Neural cell (in vitro differentiated cells): ENCODE measurements around the gene ASB14. TPM values are rescaled to one million over a fixed set of nuclear protein-coding genes. Genes with fewer than 3 reads are reported as not detected.

ENCODE experiments used
- H2AFZ ChIP-seq: fragments of 200-600, 300-800 bp; sonication (generic), shearing (Covaris generic); 2 replicates; pipeline ENCODE4 v1.6.0; 2014; ENCODE audit warnings: low read depth, mild to moderate bottlenecking, antibody characterized with exemption, low read length, moderate library complexity
- H3F3A ChIP-seq: fragments of 200-600 bp; shearing (Covaris generic); 2 replicates; pipeline ENCODE4 v1.6.1; 2016; ENCODE audit warnings: mild to moderate bottlenecking, moderate library complexity, mixed read lengths, antibody characterized with exemption, low read length; ENCODE audit not compliant: insufficient read depth, poor library complexity, severe bottlenecking
- H3K27ac ChIP-seq: fragments of 200-600, 300-800 bp; sonication (generic), shearing (Covaris generic); 2 replicates; pipeline ENCODE4 v1.5.1; 2014; ENCODE audit warnings: mild to moderate bottlenecking, low read length, moderate library complexity
- H3K27me3 ChIP-seq: fragments of 300-800, 200-600 bp; sonication (generic), shearing (Covaris generic); 2 replicates; pipeline ENCODE4 v1.6.0; 2014; ENCODE audit warnings: mild to moderate bottlenecking, low read depth, low read length, moderate library complexity; ENCODE audit not compliant: insufficient read depth
- H3K36me3 ChIP-seq: fragments of 300-800, 200-600 bp; sonication (generic), shearing (Covaris generic); 2 replicates; pipeline ENCODE4 v1.5.1; 2014; ENCODE audit warnings: mild to moderate bottlenecking, antibody characterized with exemption, low read length, moderate library complexity; ENCODE audit not compliant: insufficient read depth
- H3K4me2 ChIP-seq: fragments of 300-800, 200-600 bp; sonication (generic), shearing (Covaris generic); 2 replicates; pipeline ENCODE4 v1.6.0; 2014; ENCODE audit warnings: mild to moderate bottlenecking, low read length
- H3K4me3 ChIP-seq: fragments of 300-800, 200-600 bp; sonication (generic), shearing (Covaris generic); 2 replicates; pipeline ENCODE4 v1.5.1; 2014; ENCODE audit warnings: mild to moderate bottlenecking, low read length, moderate library complexity
- H3K79me2 ChIP-seq: fragments of 200-600 bp; shearing (Covaris generic); replicated peaks from 2 replicates; pipeline ENCODE4 v1.6.0; 2014; ENCODE audit warnings: mild to moderate bottlenecking, low read length, moderate library complexity; ENCODE audit not compliant: insufficient read depth
- H3K9ac ChIP-seq: fragments of 300-800, 200-600 bp; sonication (generic), shearing (Covaris generic); 2 replicates; pipeline ENCODE4 v1.6.1; 2016; ENCODE audit warnings: mild to moderate bottlenecking, low read length, mixed read lengths
- H3K9me2 ChIP-seq: fragments of 200-600 bp; shearing (Covaris generic); 2 replicates; pipeline ENCODE4 v1.6.1; 2016; ENCODE audit warnings: mild to moderate bottlenecking, low read length, mixed read lengths; ENCODE audit not compliant: insufficient read depth
- H3K9me3 ChIP-seq: fragments of 200-600, 300-800 bp; sonication (generic), shearing (Covaris generic); 2 replicates; pipeline ENCODE4 v1.6.1; 2016; ENCODE audit warnings: mild to moderate bottlenecking, mixed run types, low read length, moderate library complexity, mixed read lengths
- H4K20me1 ChIP-seq: fragments of 200-600 bp; shearing (Covaris generic); 2 replicates; pipeline ENCODE4 v1.6.1; 2016; ENCODE audit warnings: mild to moderate bottlenecking, mixed run types; ENCODE audit not compliant: insufficient read depth
- CTCF ChIP-seq: fragments of 450-650 bp; IDR thresholded peaks from 2 replicates; pipeline ENCODE4 v1.5.1; 2014; ENCODE audit warnings: antibody characterized with exemption, mild to moderate bottlenecking, moderate library complexity; ENCODE audit not compliant: poor library complexity, severe bottlenecking
- EP300 ChIP-seq: fragments of 450-650 bp; conservative IDR thresholded peaks from 2 replicates; pipeline ENCODE4 v1.6.1; 2014; ENCODE audit warnings: antibody characterized with exemption, mild to moderate bottlenecking, moderate library complexity; ENCODE audit not compliant: poor library complexity, severe bottlenecking
- EZH2 ChIP-seq: fragments of 200-600, 300-800 bp; shearing (Covaris generic), sonication (generic); IDR thresholded peaks from 2 replicates; pipeline ENCODE4 v1.6.1; 2014; ENCODE audit warnings: antibody characterized with exemption, low read length, borderline replicate concordance, mild to moderate bottlenecking; ENCODE audit not compliant: insufficient read depth, poor library complexity, severe bottlenecking
- MXI1 ChIP-seq: fragments of 450-650 bp; conservative IDR thresholded peaks from 2 replicates; pipeline ENCODE4 v1.6.1; 2014; ENCODE audit warnings: antibody characterized with exemption, mild to moderate bottlenecking; ENCODE audit not compliant: poor library complexity, severe bottlenecking
- POLR2AphosphoS5 ChIP-seq: IDR thresholded peaks from 2 replicates; pipeline ENCODE4 v1.6.1; 2012
- RAD21 ChIP-seq: fragments of 450-650 bp; conservative IDR thresholded peaks from 2 replicates; pipeline ENCODE4 v1.6.1; 2014; ENCODE audit warnings: antibody characterized with exemption, mild to moderate bottlenecking, moderate library complexity
- REST ChIP-seq: IDR thresholded peaks from 2 replicates; pipeline ENCODE4 v1.6.1; 2012; ENCODE audit warnings: borderline replicate concordance
- SMC3 ChIP-seq: fragments of 450-650 bp; conservative IDR thresholded peaks from 2 replicates; pipeline ENCODE4 v1.6.1; 2014; ENCODE audit warnings: antibody characterized with exemption, mild to moderate bottlenecking, moderate library complexity; ENCODE audit not compliant: poor library complexity
- TAF1 ChIP-seq: IDR thresholded peaks from 2 replicates; pipeline ENCODE4 v1.6.1; 2012; ENCODE audit warnings: low read depth
- polyA plus RNA-seq: library from polyadenylated mRNA; depleted of rRNA; stranded (reverse); fragments of >200 nt; gene quantifications from 2 replicates; pipeline ENCODE4 v1.2.3, GENCODE V29; 2014

ASB14 gene
- polyA plus RNA-seq, 1 donor from 2014 or later = 0.51 TPM

GRCh38 chr3:57279685-57280084, 12.8 kb downstream of the ASB14 start:
- H3F3A ChIP-seq = no peaks in the 10 kb centered on the region
- TF ChIP-seq EZH2 (no peak), POLR2AphosphoS5 (no peak), MXI1 (no peak), TAF1 (no peak), RAD21 (no peak), SMC3 (no peak), EP300 (no peak), REST (no peak)
- H3K4me3 ChIP-seq = no peak overlapping the region
- H3K27me3 ChIP-seq = no peaks in the 10 kb centered on the region
- no peaks in the 10 kb centered on the region for H3K79me2 ChIP-seq
- H2AFZ ChIP-seq = no peak overlapping the region
- H3K4me2 ChIP-seq = no peak overlapping the region
- H4K20me1 ChIP-seq = no peaks in the 10 kb centered on the region
- no peak overlapping the region for H3K27ac ChIP-seq
- no peaks in the 10 kb centered on the region for H3K9me2 ChIP-seq
- no peak overlapping the region for H3K9ac ChIP-seq
- no peaks in the 10 kb centered on the region for H3K36me3 ChIP-seq
- no peaks in the 10 kb centered on the region for H3K9me3 ChIP-seq

- Histone ChIP-seq H3K79me2 (no peaks in the 10 kb centered on the region), H3F3A (no peaks in the 10 kb centered on the region), H2AFZ (no peak overlapping the region), H3K4me3 (no peak overlapping the region), H3K36me3 (no peaks in the 10 kb centered on the region), H3K9me3 (no peaks in the 10 kb centered on the region), H3K4me2 (no peak overlapping the region), H3K27ac (no peak overlapping the region), H3K27me3 (no peaks in the 10 kb centered on the region), H3K9me2 (no peaks in the 10 kb centered on the region), H4K20me1 (no peaks in the 10 kb centered on the region), H3K9ac (no peak overlapping the region)
- TF ChIP-seq EZH2 (no peak), REST (no peak), EP300 (no peak), POLR2AphosphoS5 (no peak), MXI1 (no peak), TAF1 (no peak), SMC3 (no peak), CTCF (no peak), RAD21 (no peak)
Measured at GRCh38 chr3:57278237-57278636, 14.2 kb downstream of the ASB14 start.
